NT2/D1 (cell line): ENCODE results near the gene TECPR2.

ENCODE experiments used
- DNase-seq: peaks from one replicate; pipeline ENCODE4 v3.0.0-alpha.2; 2011; ENCODE audit warnings: low read depth, low spot score
- H3K27me3 ChIP-seq: 2 replicates; pipeline ENCODE4 v1.6.0; 2011; ENCODE audit warnings: mild to moderate bottlenecking; ENCODE audit not compliant: insufficient read length, insufficient read depth
- H3K36me3 ChIP-seq: 2 replicates; pipeline ENCODE4 v1.6.1; 2011; ENCODE audit warnings: mild to moderate bottlenecking, low read length, mixed read lengths; ENCODE audit not compliant: insufficient read depth, insufficient read length
- H3K4me1 ChIP-seq: 2 replicates; pipeline ENCODE4 v1.5.1; 2011; ENCODE audit not compliant: insufficient read depth, insufficient read length
- H3K4me3 ChIP-seq: 2 replicates; pipeline ENCODE4 v1.5.1; 2011; ENCODE audit warnings: low read depth; ENCODE audit not compliant: insufficient read length
- H3K9ac ChIP-seq: 2 replicates; pipeline ENCODE4 v1.6.0; 2011; ENCODE audit warnings: low read depth; ENCODE audit not compliant: insufficient read length
- H3K9me3 ChIP-seq: 2 replicates; pipeline ENCODE4 v1.5.1; 2011; ENCODE audit warnings: mild to moderate bottlenecking, low read length; ENCODE audit not compliant: insufficient read depth
- SUZ12 ChIP-seq: IDR thresholded peaks from 2 replicates; pipeline ENCODE4 v1.6.1; 2011; ENCODE audit not compliant: insufficient read length, insufficient read depth; ENCODE audit errors: extremely low read depth
- YY1 ChIP-seq: IDR thresholded peaks from 2 replicates; pipeline ENCODE4 v1.6.1; 2011; ENCODE audit not compliant: insufficient read length, insufficient read depth
- ZNF274 ChIP-seq: IDR thresholded peaks from 2 replicates; pipeline ENCODE4 v1.6.1; 2011; ENCODE audit warnings: mild to moderate bottlenecking, low read depth, low read length

The TECPR2 gene

GRCh38 chr14:102389246-102389645, 26.5 kb downstream of the TECPR2 start:
- H3K4me1 ChIP-seq, result no peaks in the 10 kb centered on the region
- no peaks in the 10 kb centered on the region for H3K9me3 ChIP-seq
- TF ChIP-seq SUZ12 (no peak), YY1 (no peak), ZNF274 (no peak)
- H3K9ac ChIP-seq, result no peak overlapping the region
- H3K4me3 ChIP-seq, result no peak overlapping the region
- H3K36me3 ChIP-seq, result no peaks in the 10 kb centered on the region
- DNase-seq, result no peak
- H3K27me3 ChIP-seq, result no peaks in the 10 kb centered on the region

- Histone ChIP-seq H3K9ac (no peak overlapping the region), H3K27me3 (no peaks in the 10 kb centered on the region), H3K4me3 (no peak overlapping the region), H3K4me1 (no peaks in the 10 kb centered on the region), H3K36me3 (no peaks in the 10 kb centered on the region), H3K9me3 (no peaks in the 10 kb centered on the region)
- no peak for DNase-seq
- TF ChIP-seq SUZ12, result no peak
- TF ChIP-seq YY1, result no peak
- no peak for TF ChIP-seq ZNF274
These were observed 27.5 kb downstream of the TECPR2 start for GRCh38 chr14:102390064-102390855.

DNA sequence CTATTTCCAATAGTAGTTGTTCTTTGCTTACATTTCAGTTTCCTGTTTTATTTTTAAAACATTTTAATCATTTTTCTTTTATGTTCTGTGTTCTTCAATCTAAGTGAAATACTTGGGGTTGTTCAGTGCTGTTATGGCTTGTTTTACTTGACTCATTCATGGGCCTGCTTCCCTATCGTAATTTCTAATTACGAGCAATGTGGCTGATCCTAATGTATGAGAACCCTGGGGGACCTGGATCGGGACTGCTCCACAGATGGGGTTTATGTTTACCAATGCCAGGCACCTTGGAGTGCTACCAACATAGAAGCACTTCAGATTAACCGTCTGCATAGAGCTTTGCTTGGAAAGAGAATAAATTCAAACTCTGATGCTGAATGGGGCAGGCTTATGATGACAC, 29.8 kb downstream of the TECPR2 start:
- no peak for DNase-seq

DNA sequence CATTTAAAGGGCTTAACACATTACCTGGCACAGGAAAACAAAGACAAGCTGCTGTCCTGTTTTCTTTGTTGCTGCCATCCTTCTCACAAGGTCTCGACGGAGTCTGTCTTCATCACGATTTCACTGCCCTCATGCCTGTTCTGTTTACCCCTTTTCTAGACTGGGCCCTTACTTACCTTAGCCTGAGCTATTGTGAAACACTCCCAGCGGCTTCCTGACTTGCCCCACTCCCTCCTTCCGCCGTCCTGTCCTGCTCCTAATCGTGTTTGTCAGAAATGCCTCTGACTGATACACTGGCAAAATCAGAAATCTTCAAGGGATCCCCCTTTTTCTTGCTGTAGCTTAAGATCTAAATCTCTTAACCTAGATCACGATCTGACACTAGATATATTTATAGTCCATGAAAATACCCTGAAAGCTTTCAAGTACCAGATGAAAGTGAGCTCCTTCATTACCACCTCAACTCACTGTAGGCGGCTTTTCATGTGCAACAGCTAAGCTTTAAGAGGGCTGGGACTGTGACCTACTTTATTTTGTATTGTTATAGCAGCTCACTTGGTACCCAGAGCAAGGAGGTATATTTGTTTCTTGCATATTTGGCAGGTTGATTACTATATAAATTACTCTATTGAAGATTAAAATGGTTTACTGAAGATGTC, 32.1 kb downstream of the TECPR2 start:
- H3K27me3 ChIP-seq, result no peaks in the 10 kb centered on the region
- H3K4me3 ChIP-seq, result no peak overlapping the region
- TF ChIP-seq SUZ12, result no peak
- no peak for TF ChIP-seq YY1
- no peak for TF ChIP-seq ZNF274
- H3K9ac ChIP-seq, result no peak overlapping the region
- H3K9me3 ChIP-seq, result peaks cover 8% of the 10 kb centered on the region; the same call in 1 of the 2 replicates
- H3K4me1 ChIP-seq, result no peaks in the 10 kb centered on the region
- no peaks in the 10 kb centered on the region for H3K36me3 ChIP-seq
- no peak for DNase-seq

More for the DNA sequence above, 29.8 kb downstream of the TECPR2 start:
- no peaks in the 10 kb centered on the region for H3K27me3 ChIP-seq
- no peak overlapping the region for H3K4me3 ChIP-seq
- no peaks in the 10 kb centered on the region for H3K4me1 ChIP-seq
- TF ChIP-seq ZNF274 (no peak), SUZ12 (no peak), YY1 (no peak)
- H3K9ac ChIP-seq, result no peak overlapping the region
- no peaks in the 10 kb centered on the region for H3K36me3 ChIP-seq
- H3K9me3 ChIP-seq, result no peaks in the 10 kb centered on the region

DNA sequence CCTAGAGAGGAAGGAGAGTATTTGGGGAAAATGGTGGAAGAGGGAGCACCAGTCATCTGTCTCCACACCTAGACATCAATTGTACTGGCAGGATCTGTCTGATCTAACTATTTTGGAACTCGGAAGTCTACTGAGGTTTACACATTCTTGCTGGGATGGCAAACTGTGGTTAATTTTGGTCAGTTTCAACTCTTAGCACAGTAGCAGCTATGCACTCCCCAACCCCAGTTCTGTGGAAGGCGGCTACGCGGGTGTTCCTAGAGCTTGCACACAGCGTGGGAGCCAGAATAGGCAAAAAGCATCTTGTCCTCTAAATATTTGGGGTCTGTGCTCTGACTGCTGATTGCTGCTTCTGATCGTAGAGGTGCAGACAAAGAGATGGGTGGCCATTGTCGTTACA, 33.8 kb downstream of the TECPR2 start:
- H3K4me3 ChIP-seq, result no peak overlapping the region
- no peak for DNase-seq
- H3K9ac ChIP-seq, result no peak overlapping the region

DNA sequence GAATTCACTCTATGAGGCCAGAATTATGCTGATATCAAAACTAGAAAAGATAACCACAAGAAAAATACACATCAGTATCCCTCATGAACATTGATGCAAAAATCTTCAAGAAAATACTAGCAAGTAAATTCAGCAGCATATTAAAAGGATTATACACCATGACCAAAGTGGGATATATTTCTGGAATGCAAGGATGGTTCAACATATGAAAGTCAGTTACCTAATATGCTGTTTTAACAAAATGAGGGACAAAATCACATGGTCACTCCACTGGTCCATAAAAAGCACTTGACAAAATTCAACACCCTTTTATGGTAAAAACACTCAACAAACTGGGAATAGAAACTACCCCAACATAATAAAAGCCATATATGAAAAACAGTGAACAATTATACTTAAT, 40.3 kb downstream of the TECPR2 start:
- Histone ChIP-seq H3K4me3 (no peak overlapping the region), H3K9ac (no peak overlapping the region), H3K27me3 (no peaks in the 10 kb centered on the region), H3K36me3 (peaks cover 3% of the 10 kb centered on the region), H3K4me1 (no peaks in the 10 kb centered on the region), H3K9me3 (peaks cover 26% of the 10 kb centered on the region)
- DNase-seq, result no peak
- TF ChIP-seq ZNF274 (no peak), YY1 (no peak), SUZ12 (no peak)

More for the DNA sequence above, 33.8 kb downstream of the TECPR2 start:
- H3K9me3 ChIP-seq, result peaks cover 8% of the 10 kb centered on the region; the same call in 1 of the 2 replicates
- TF ChIP-seq ZNF274 (no peak), YY1 (no peak), SUZ12 (no peak)
- H3K27me3 ChIP-seq, result no peaks in the 10 kb centered on the region
- no peaks in the 10 kb centered on the region for H3K36me3 ChIP-seq
- no peaks in the 10 kb centered on the region for H3K4me1 ChIP-seq

GRCh38 chr14:102407258-102407657, 44.5 kb downstream of the TECPR2 start:
- DNase-seq, result no peak
- Histone ChIP-seq H3K9ac (no peak overlapping the region), H3K9me3 (peaks cover 12% of the 10 kb centered on the region), H3K27me3 (no peaks in the 10 kb centered on the region), H3K36me3 (peaks cover 5% of the 10 kb centered on the region), H3K4me3 (no peak overlapping the region), H3K4me1 (no peaks in the 10 kb centered on the region)
- TF ChIP-seq ZNF274 (no peak), SUZ12 (no peak), YY1 (no peak)
